AG04450 (cell line): Measurements from ENCODE around the gene VWF. TPM values are rescaled to one million over a fixed set of nuclear protein-coding genes. Genes with fewer than 3 reads are reported as not detected.
"Not testable (repeated sequence)": the region's sequence is repeated elsewhere in the genome, so short reads cannot be mapped to it uniquely, and the experiment has no call there.

Source experiments
- CTCF ChIA-PET: fragments of 300-600, 350-600 bp; formaldehyde crosslinking; extraction: SDS; loops from one replicate; lab custom pipeline; 2022; ENCODE audit warnings: antibody characterized with exemption, inconsistent platforms; lab: Charles Lee
- POLR2A ChIA-PET: fragments of 350-600 bp; formaldehyde crosslinking; extraction: SDS; loops from one replicate; lab custom pipeline; 2021; ENCODE audit warnings: antibody characterized with exemption, inconsistent platforms; lab: Yijun Ruan, JAX
- DNase-seq: peaks from one replicate; pipeline ENCODE4 v3.0.0-alpha.2; 2011; ENCODE audit warnings: low read depth, low spot score
- H3K27ac ChIP-seq: one replicate; pipeline ENCODE4 v1.5.1; 2012; ENCODE audit warnings: low read depth, low read length, control low read depth
- H3K27me3 ChIP-seq: one replicate; pipeline ENCODE4 v1.6.0; 2012; ENCODE audit warnings: low read length; ENCODE audit not compliant: control insufficient read depth, insufficient read depth
- H3K4me3 ChIP-seq: 2 replicates; pipeline ENCODE4 v1.5.1; 2011; ENCODE audit warnings: mild to moderate bottlenecking, low read depth, low read length, control low read depth
- H3K9me3 ChIP-seq: 2 replicates; pipeline ENCODE4 v1.5.1; 2012; ENCODE audit warnings: low read length; ENCODE audit not compliant: control insufficient read depth, insufficient read depth
- CTCF ChIP-seq: IDR thresholded peaks from 2 replicates; pipeline ENCODE4 v1.5.1; 2011; ENCODE audit warnings: low read depth, low read length, control low read depth, inconsistent platforms
- polyA plus RNA-seq: library from polyadenylated mRNA; depleted of rRNA; stranded (reverse); fragments of >200 nt; gene quantifications from 2 replicates; pipeline ENCODE4 v1.2.3, GENCODE V29; 2011

The VWF gene
- polyA plus RNA-seq, 1 experiment = 0.35 TPM

- H3K27me3 ChIP-seq = no peaks in the 10 kb centered on the region
- H3K27ac ChIP-seq = no peak overlapping the region
- H3K9me3 ChIP-seq = no peaks in the 10 kb centered on the region; the same call in 1 of the 2 replicates
- ChIA-PET POLR2A (no interaction called here), CTCF (interaction anchor here (0.5 to 1.4 kb wide), 2 partner anchors 24 to 33 kb away, joined by 3 to 8 read pairs; no protein-coding TSS in a partner anchor)
- no peak for TF ChIP-seq CTCF
- DNase-seq = no peak
- H3K4me3 ChIP-seq = no peak overlapping the region
Measured at GRCh38 chr12:6020930-6021329, 103.5 kb downstream of the VWF start.

GRCh38 chr12:6020511-6020910 is 104.0 kb downstream of the VWF start:
- H3K4me3 ChIP-seq, POLR2A ChIA-PET, H3K9me3 ChIP-seq, CTCF ChIA-PET, H3K27me3 ChIP-seq, DNase-seq, H3K27ac ChIP-seq: not testable (repeated sequence)

GRCh38 chr12:6019256-6019655 is 105.2 kb downstream of the VWF start:
- H3K27ac ChIP-seq, CTCF ChIA-PET, DNase-seq, H3K9me3 ChIP-seq, H3K4me3 ChIP-seq, H3K27me3 ChIP-seq, POLR2A ChIA-PET: not testable (repeated sequence)

GRCh38 chr12:6018265-6018664 is 106.2 kb downstream of the VWF start:
- Histone ChIP-seq H3K27ac (no peak overlapping the region), H3K27me3 (no peaks in the 10 kb centered on the region), H3K9me3 (no peaks in the 10 kb centered on the region; the same call in 1 of the 2 replicates), H3K4me3 (no peak overlapping the region)
- POLR2A ChIA-PET = no interaction called here
- CTCF ChIA-PET = no interaction called here
- no peak for DNase-seq
- TF ChIP-seq CTCF = no peak

GRCh38 chr12:6016756-6017155 is 107.7 kb downstream of the VWF start:
- no peaks in the 10 kb centered on the region; the same call in 1 of the 2 replicates for H3K9me3 ChIP-seq
- ChIA-PET CTCF (no interaction called here), POLR2A (no interaction called here)
- no peak overlapping the region for H3K27ac ChIP-seq
- no peak for TF ChIP-seq CTCF
- no peak for DNase-seq
- H3K27me3 ChIP-seq = no peaks in the 10 kb centered on the region
- H3K4me3 ChIP-seq = no peak overlapping the region

GRCh38 chr12:6016004-6016403 is 108.5 kb downstream of the VWF start:
- POLR2A ChIA-PET, H3K27ac ChIP-seq, H3K9me3 ChIP-seq, H3K27me3 ChIP-seq, DNase-seq, CTCF ChIA-PET, H3K4me3 ChIP-seq: not testable (repeated sequence)

GRCh38 chr12:6015271-6015670 is 109.2 kb downstream of the VWF start:
- DNase-seq, POLR2A ChIA-PET, H3K27ac ChIP-seq, H3K4me3 ChIP-seq, H3K9me3 ChIP-seq, H3K27me3 ChIP-seq: not testable (repeated sequence)
- CTCF ChIA-PET = interaction anchor here (1.7 kb wide), 1 partner anchor 27 kb away, joined by 4 read pairs; no protein-coding TSS in a partner anchor

GRCh38 chr12:6010631-6011350 is 113.7 kb downstream of the VWF start:
- CTCF ChIA-PET = interaction anchor here (0.6 kb wide), 1 partner anchor 22 kb away, joined by 3 read pairs; no protein-coding TSS in a partner anchor
- POLR2A ChIA-PET, H3K9me3 ChIP-seq, H3K27ac ChIP-seq, DNase-seq, H3K4me3 ChIP-seq, H3K27me3 ChIP-seq: not testable (repeated sequence)
